Breast epithelium (tissue), 4 donors: Measurements from ENCODE around the gene HS3ST1. TPM values are rescaled to one million over a fixed set of nuclear protein-coding genes. Genes with fewer than 3 reads are reported as not detected.

Experiments used
- DNase-seq, 2 donors: peaks; one replicate each; pipeline ENCODE4 v3.0.0-alpha.2; 2019; ENCODE audit warnings: low spot score in 2 of 2
- H3K27ac ChIP-seq, 2 donors: fragments of 200-600 bp; sonication (generic) in 1 of 2; one replicate each; pipeline ENCODE4 v1.5.1; 2016 to 2019; ENCODE audit warnings: mild to moderate bottlenecking in 1 of 2
- H3K27me3 ChIP-seq, 2 donors: fragments of 200-600 bp; sonication (generic) in 1 of 2; one replicate each; pipeline versions ENCODE4 v1.5.1 to v1.6.0; 2017 to 2019; ENCODE audit warnings: control low read depth in 1 of 2, mild to moderate bottlenecking in 1 of 2
- H3K36me3 ChIP-seq: fragments of 200-600 bp; one replicate; pipeline ENCODE4 v1.5.1; 2019
- H3K4me1 ChIP-seq, 2 donors: fragments of 200-600 bp; sonication (generic); one replicate each; pipeline ENCODE4 v1.5.1; 2016 to 2019; ENCODE audit warnings: control low read depth in 1 of 2
- H3K4me3 ChIP-seq, 3 donors: fragments of 200-600 bp; sonication (generic); 1 replicate in 2 of 3; 2 replicates in 1 of 3; pipeline ENCODE4 v1.5.1; 2016 to 2019; ENCODE audit warnings: mild to moderate bottlenecking in 3 of 3, moderate library complexity in 2 of 3
- H3K9me3 ChIP-seq, 2 donors: fragments of 200-600 bp; sonication (generic) in 1 of 2; one replicate each; pipeline ENCODE4 v1.5.1; 2016 to 2019; ENCODE audit warnings: control low read depth in 1 of 2
- CTCF ChIP-seq, 3 donors: fragments of 450-650 bp; IDR thresholded peaks; one replicate each; pipeline ENCODE4 v1.5.1; 2016 to 2017; ENCODE audit warnings: antibody characterized with exemption in 3 of 3, mild to moderate bottlenecking in 3 of 3, moderate library complexity in 3 of 3
- POLR2A ChIP-seq: fragments of 450-650 bp; IDR thresholded peaks from one replicate; pipeline ENCODE4 v1.6.1; 2016; ENCODE audit warnings: antibody characterized with exemption, mild to moderate bottlenecking, moderate library complexity
- POLR2AphosphoS5 ChIP-seq, 3 donors: sonication (generic); formaldehyde crosslinking; IDR thresholded peaks; one replicate each; pipeline ENCODE4 v1.6.1; 2017; ENCODE audit warnings: antibody characterized with exemption in 3 of 3
- intact Hi-C: fragments of 100-400 bp; cut with DNase I; formaldehyde crosslinking; loops from one replicate; pipeline ENCODE4 v1.15.1; 2023; ENCODE audit warnings: low total_unique reads
- total RNA-seq, 3 donors: library from RNA; depleted of rRNA; stranded (reverse); fragments of >200 nt; gene quantifications; one replicate each; pipeline ENCODE4 v1.1.0, GENCODE V29; 2016

Gene HS3ST1
- total RNA-seq, 3 donors from 2014 or later = 1.6 to 3.8 (median 3.6) TPM

DNA sequence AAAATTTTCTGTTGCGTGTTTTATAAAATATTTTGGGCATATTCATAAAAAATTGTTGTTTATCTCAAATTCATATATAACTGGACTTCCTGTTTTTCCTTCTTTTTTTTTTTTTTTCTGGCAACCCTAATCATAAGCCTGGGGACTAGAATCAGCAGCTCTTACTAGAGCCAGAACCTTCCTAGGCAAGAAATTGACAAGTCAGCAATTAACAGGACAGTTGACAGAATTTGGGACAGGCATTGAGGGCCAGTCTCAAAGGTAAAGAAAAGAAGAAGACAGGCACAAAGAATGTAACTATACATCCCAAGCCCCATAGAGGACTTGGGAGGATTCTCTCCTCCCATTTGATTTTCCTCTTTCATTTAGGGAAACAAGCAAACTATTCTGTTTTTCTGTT lies 35.0 kb upstream of the HS3ST1 start:
- TF ChIP-seq CTCF (IDR thresholded peaks at IDR 0.05) (no peak), POLR2A (no peak), POLR2AphosphoS5 (IDR thresholded peaks at IDR 0.05) (no peak)
- H3K4me1 ChIP-seq = no peaks in the 10 kb centered on the region
- DNase-seq = no peak
- intact Hi-C loops = no loop called here
- no peak overlapping the region for H3K4me3 ChIP-seq
- no peak overlapping the region for H3K27ac ChIP-seq
- H3K36me3 ChIP-seq = no peaks in the 10 kb centered on the region
- peaks cover 10% of the 10 kb centered on the region in 2 donors for H3K9me3 ChIP-seq
- H3K27me3 ChIP-seq = no peaks in the 10 kb centered on the region

- no peaks in the 10 kb centered on the region for H3K27me3 ChIP-seq
- DNase-seq = no peak
- H3K36me3 ChIP-seq = no peaks in the 10 kb centered on the region
- intact Hi-C loops = no loop called here
- no peaks in the 10 kb centered on the region for H3K4me1 ChIP-seq
- TF ChIP-seq POLR2AphosphoS5 (IDR thresholded peaks at IDR 0.05) = no peak
- TF ChIP-seq POLR2A = no peak
- TF ChIP-seq CTCF (IDR thresholded peaks at IDR 0.05) = no peak
- peaks cover 10% of the 10 kb centered on the region in 2 donors for H3K9me3 ChIP-seq
- no peak overlapping the region for H3K27ac ChIP-seq
- H3K4me3 ChIP-seq = no peak overlapping the region
These were observed 27.7 kb upstream of the HS3ST1 start for GRCh38 chr4:11456401-11456800.

GRCh38 chr4:11455201-11455835 lies 26.6 kb upstream of the HS3ST1 start:
- no peaks in the 10 kb centered on the region for H3K4me1 ChIP-seq
- H3K36me3 ChIP-seq = no peaks in the 10 kb centered on the region
- intact Hi-C loops = no loop called here
- H3K27ac ChIP-seq = no peak overlapping the region
- no peaks in the 10 kb centered on the region for H3K27me3 ChIP-seq
- no peak for TF ChIP-seq CTCF (IDR thresholded peaks at IDR 0.05)
- TF ChIP-seq POLR2AphosphoS5 (IDR thresholded peaks at IDR 0.05) = no peak
- no peak for TF ChIP-seq POLR2A
- H3K4me3 ChIP-seq = no peak overlapping the region
- DNase-seq = no peak
- peaks cover 10% of the 10 kb centered on the region in 2 donors for H3K9me3 ChIP-seq

DNA sequence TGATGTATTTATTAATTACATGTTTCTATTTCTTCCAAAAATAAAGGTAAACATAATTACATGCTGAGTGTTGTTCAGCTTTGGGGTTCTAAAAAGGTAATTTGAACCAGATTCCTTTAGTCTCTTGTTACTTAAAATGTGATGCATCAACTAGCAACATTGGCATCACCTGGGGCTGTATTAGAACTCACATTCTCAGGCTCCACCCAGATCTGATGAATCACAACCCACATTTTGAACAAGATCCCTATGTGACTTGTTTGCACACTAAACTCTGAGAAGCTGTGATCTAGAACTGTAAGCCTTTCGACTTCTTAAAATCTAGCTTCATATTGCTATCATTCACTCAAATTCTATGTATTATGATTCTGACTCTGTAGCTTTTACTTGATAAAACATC lies 23.0 kb upstream of the HS3ST1 start:
- TF ChIP-seq CTCF (IDR thresholded peaks at IDR 0.05) = no peak
- TF ChIP-seq POLR2AphosphoS5 (IDR thresholded peaks at IDR 0.05) = no peak
- TF ChIP-seq POLR2A = no peak
- intact Hi-C loops = no loop called here
- H3K9me3 ChIP-seq = no peaks in the 10 kb centered on the region
- DNase-seq = no peak
- H3K4me1 ChIP-seq = no peaks in the 10 kb centered on the region
- H3K4me3 ChIP-seq = no peak overlapping the region
- H3K27ac ChIP-seq = no peak overlapping the region
- H3K36me3 ChIP-seq = no peaks in the 10 kb centered on the region
- H3K27me3 ChIP-seq = no peaks in the 10 kb centered on the region

GRCh38 chr4:11446155-11446811 lies 17.6 kb upstream of the HS3ST1 start:
- H3K9me3 ChIP-seq = no peaks in the 10 kb centered on the region
- no peak for DNase-seq
- no peaks in the 10 kb centered on the region for H3K4me1 ChIP-seq
- no peaks in the 10 kb centered on the region for H3K36me3 ChIP-seq
- intact Hi-C loops = no loop called here
- no peak overlapping the region for H3K27ac ChIP-seq
- H3K27me3 ChIP-seq = no peaks in the 10 kb centered on the region
- no peak overlapping the region for H3K4me3 ChIP-seq
- TF ChIP-seq CTCF (IDR thresholded peaks at IDR 0.05) = no peak
- no peak for TF ChIP-seq POLR2A
- no peak for TF ChIP-seq POLR2AphosphoS5 (IDR thresholded peaks at IDR 0.05)
